GM19099 (cell line): ENCODE data around the gene FNDC5.

ENCODE experiments used
- POLR2A ChIP-seq: IDR thresholded peaks from 3 replicates; pipeline ENCODE4 v1.6.1; 2011; ENCODE audit warnings: low read depth; ENCODE audit not compliant: insufficient read length; ENCODE audit errors: extremely low read depth

FNDC5 gene

GRCh38 chr1:32878637-32879041 lies 7.9 kb upstream of the FNDC5 start:
- TF ChIP-seq POLR2A, result no peak

GRCh38 chr1:32878183-32878582 lies 7.5 kb upstream of the FNDC5 start:
- TF ChIP-seq POLR2A, result no peak

GRCh38 chr1:32877211-32878110 lies 6.7 kb upstream of the FNDC5 start:
- TF ChIP-seq POLR2A, result no peak

GRCh38 chr1:32876341-32877210 lies 5.9 kb upstream of the FNDC5 start:
- no peak for TF ChIP-seq POLR2A

GRCh38 chr1:32874860-32875752 lies 4.4 kb upstream of the FNDC5 start:
- no peak for TF ChIP-seq POLR2A

- TF ChIP-seq POLR2A, result no peak
These were observed 2.8 kb upstream of the FNDC5 start for GRCh38 chr1:32873484-32873883.

- TF ChIP-seq POLR2A, result no peak
These were observed 1.4 kb upstream of the FNDC5 start for GRCh38 chr1:32872192-32872460.

GRCh38 chr1:32871364-32872191 lies 866 bp upstream of the FNDC5 start:
- no peak for TF ChIP-seq POLR2A

GRCh38 chr1:32869923-32870614 lies 643 bp downstream of the FNDC5 start:
- no peak for TF ChIP-seq POLR2A

DNA sequence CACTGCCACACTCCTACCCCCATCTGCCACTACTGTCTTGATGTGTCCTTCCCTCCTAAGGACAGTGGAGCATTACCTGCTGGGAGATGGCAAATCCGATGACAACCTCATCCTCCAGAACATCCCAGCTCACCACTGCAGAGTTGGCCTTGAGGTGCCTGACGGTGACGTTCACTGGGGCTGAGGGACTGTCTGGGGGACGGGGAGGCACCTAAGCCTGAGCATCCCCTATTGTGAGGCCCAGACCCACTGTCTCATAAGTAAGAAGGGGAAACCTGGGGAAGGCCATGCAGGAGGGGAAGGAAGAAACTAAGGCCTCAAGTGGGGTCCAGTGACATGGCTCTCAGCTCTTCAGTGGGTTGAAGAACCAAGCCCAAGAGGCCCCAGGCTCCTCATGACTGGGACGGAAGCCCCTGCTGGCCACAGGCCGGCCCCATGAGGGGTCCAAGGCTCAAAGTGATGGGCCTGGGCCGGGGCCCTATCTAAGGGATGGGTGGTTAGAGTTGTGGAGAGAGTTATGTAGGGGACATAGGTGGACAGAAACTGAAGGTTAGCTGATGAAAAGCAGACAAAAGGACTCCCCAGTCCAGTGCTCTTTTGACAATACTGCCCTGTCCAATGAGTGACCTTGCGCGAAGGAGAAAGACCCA lies 1.8 kb downstream of the FNDC5 start:
- no peak for TF ChIP-seq POLR2A

DNA sequence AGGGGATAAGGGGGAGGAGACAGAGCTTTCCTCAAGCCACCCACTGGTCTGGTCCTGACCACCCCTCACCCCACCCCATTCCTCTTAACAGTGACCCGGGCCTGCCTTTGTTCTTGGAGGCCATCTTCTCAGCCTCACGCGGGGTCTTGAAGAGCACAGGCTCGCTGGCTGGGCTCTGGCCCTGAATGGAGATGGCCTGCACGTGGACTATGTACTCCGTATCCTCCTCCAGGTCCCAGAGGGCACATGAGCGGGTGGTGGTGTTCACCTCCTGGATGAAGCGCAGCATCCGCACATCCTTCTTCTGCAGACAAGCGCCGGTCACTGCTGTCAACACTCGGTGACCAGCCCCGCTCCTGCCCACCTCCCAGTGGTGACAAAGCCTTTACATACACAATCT lies 2.6 kb downstream of the FNDC5 start:
- TF ChIP-seq POLR2A, result no peak

- TF ChIP-seq POLR2A, result no peak
These were observed 3.0 kb downstream of the FNDC5 start for GRCh38 chr1:32867671-32868070.

- TF ChIP-seq POLR2A, result no peak
These were observed 3.6 kb downstream of the FNDC5 start for GRCh38 chr1:32867151-32867550.
